Spleen (tissue), 7 donors: ENCODE measurements around the gene RTCA.
"Not testable (repeated sequence)": the region's sequence is repeated elsewhere in the genome, so short reads cannot be mapped to it uniquely, and the experiment has no call there.

Source experiments
- CTCF ChIP-seq, 11 experiments: fragments of 200-600 bp in 7 of 11; fragments of 450-650 bp in 4 of 11; sonication (generic) in 4 of 11; IDR thresholded peaks in 8 of 11; conservative IDR thresholded peaks in 3 of 11; 1 replicate in 7 of 11; 2 replicates in 4 of 11; pipeline versions ENCODE4 v1.4.0 to v1.8.0; 2016 to 2021; ENCODE audit warnings: antibody characterized with exemption in 11 of 11, inconsistent platforms in 4 of 11, mild to moderate bottlenecking in 1 of 11
- POLR2A ChIP-seq, 3 donors: fragments of 450-650 bp; IDR thresholded peaks; one replicate each; pipeline ENCODE4 v1.5.1; 2017; ENCODE audit warnings: antibody characterized with exemption in 3 of 3, mild to moderate bottlenecking in 1 of 3
- POLR2AphosphoS5 ChIP-seq, 3 donors: sonication (generic); formaldehyde crosslinking; IDR thresholded peaks; one replicate each; pipeline ENCODE4 v1.5.1; 2017; ENCODE audit warnings: antibody characterized with exemption in 3 of 3
- donor health status: DM: no; HTN: no; CAD: no; lungs with moderate emphysema.
- donor health status: DM: no; HTN: no; CAD: no.
- donor health status: DM: no; HTN: no; CAD: no.

GRCh38 chr1:100296997-100297396 is 31.0 kb downstream of the RTCA start:
- TF ChIP-seq CTCF (IDR thresholded peaks at IDR 0.05 in 8 of 11, conservative IDR thresholded peaks at IDR 0.05 in 3 of 11); POLR2A (IDR thresholded peaks at IDR 0.05); POLR2AphosphoS5 (IDR thresholded peaks at IDR 0.05): not testable (repeated sequence)
